Stimulated activated CD8-positive, alpha-beta memory T cell treated with anti-CD3 and anti-CD28 coated beads, Interleukin-7, amount 100 ng/mL, for 4 hours (primary cell): ENCODE results near the gene SPOCK2.

ENCODE experiments used
- DNase-seq, 2 donors: peaks; one replicate each; pipeline ENCODE4 v3.0.0-alpha.2; 2020; ENCODE audit warnings: low read depth in 2 of 2

Gene SPOCK2

GRCh38 chr10:72089618-72090017 is 1.3 kb upstream of the SPOCK2 start:
- DNase-seq, result no peak

- DNase-seq, result peak in 1 of 2 donors; percentile 37
Observed at GRCh38 chr10:72088889-72089575, 681 bp upstream of the SPOCK2 start.

GRCh38 chr10:72087392-72087968 is 871 bp downstream of the SPOCK2 start:
- peak in 1 of 2 donors; percentile 31 for DNase-seq

GRCh38 chr10:72086466-72087391 is 1.6 kb downstream of the SPOCK2 start:
- peak in 1 of 2 donors; percentile 52 for DNase-seq

- no peak for DNase-seq
Observed at GRCh38 chr10:72085864-72086465, 2.4 kb downstream of the SPOCK2 start.

GRCh38 chr10:72085166-72085565 is 3.2 kb downstream of the SPOCK2 start:
- no peak for DNase-seq

- peak; percentile 42 to 57 for DNase-seq
Observed at GRCh38 chr10:72083790-72084459, 4.4 kb downstream of the SPOCK2 start.

GRCh38 chr10:72082856-72083789 is 5.2 kb downstream of the SPOCK2 start:
- no peak for DNase-seq

- DNase-seq, result no peak
Observed at GRCh38 chr10:72081772-72082590, 6.4 kb downstream of the SPOCK2 start.

GRCh38 chr10:72081210-72081609 is 7.1 kb downstream of the SPOCK2 start:
- DNase-seq, result no peak

GRCh38 chr10:72080042-72080975 is 8.0 kb downstream of the SPOCK2 start:
- DNase-seq, result no peak

GRCh38 chr10:72079356-72079755 is 9.0 kb downstream of the SPOCK2 start:
- DNase-seq, result peak; percentile 63 to 73

GRCh38 chr10:72077275-72077990 is 10.9 kb downstream of the SPOCK2 start:
- DNase-seq, result no peak

GRCh38 chr10:72076756-72077155 is 11.6 kb downstream of the SPOCK2 start:
- DNase-seq, result no peak

- peak; percentile 29 to 33 for DNase-seq
Observed at GRCh38 chr10:72075376-72076115, 12.8 kb downstream of the SPOCK2 start.

GRCh38 chr10:72074574-72075375 is 13.6 kb downstream of the SPOCK2 start:
- no peak for DNase-seq
